Measurements from ENCODE around the gene CDH4.

- TF ChIP-seq PBX3 (CRISPR knock-in tag; IDR thresholded peaks at IDR 0.05) (no peak), PRDM4 (tag by site-specific recombination; IDR thresholded peaks at IDR 0.05) (no peak), ZNF747 (tag by site-specific recombination; IDR thresholded peaks at IDR 0.05) (no peak), ZNF280D (tag by site-specific recombination; IDR thresholded peaks at IDR 0.05) (no peak), INSM2 (tag by site-specific recombination; IDR thresholded peaks at IDR 0.05) (no peak), MZF1 (tag by site-specific recombination; IDR thresholded peaks at IDR 0.05; ENCODE audit: borderline replicate concordance) (no peak), ZNF202 (tag by site-specific recombination; IDR thresholded peaks at IDR 0.05; ENCODE audit: borderline replicate concordance) (no peak), PRDM10 (tag by site-specific recombination; IDR thresholded peaks at IDR 0.05) (no peak)
Measured at GRCh38 chr20:61976644-61977418, 724.8 kb downstream of the CDH4 start.
